DMS 273 treated with DMSO at 0.1 percent for 48 hours (cell line): Measurements from ENCODE around the gene FCN2.

Source experiments
- DNase-seq: peaks from one replicate; lab custom pipeline; 2025; lab: John Stamatoyannopoulos, UW

FCN2 gene

DNA sequence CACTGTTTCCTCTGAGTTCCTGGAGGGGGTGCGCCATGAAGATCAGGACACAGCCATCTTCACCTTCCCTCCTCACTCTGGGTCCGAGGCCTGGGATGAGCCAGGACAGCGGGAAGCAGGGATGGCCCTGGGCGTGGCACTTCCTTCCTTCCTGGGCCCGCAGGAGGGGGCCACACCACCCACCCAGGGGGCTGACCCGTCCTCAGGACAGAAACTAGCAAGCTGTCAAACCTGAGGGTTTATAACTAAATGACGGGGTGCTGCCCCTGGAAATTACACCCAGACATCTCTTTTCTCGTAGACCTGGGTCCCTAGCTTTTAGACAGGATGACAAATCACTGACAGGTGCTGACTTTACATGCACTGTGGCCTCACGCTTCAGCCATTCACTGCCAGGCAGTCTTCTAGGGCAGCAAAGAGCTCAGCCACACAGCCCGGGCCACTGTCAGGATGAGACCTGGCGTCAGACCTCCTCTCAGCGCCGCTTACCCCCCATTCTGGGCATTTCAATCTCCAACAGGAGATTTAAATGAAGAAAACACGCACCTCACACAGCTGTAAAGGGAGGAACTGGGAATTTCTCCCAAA, 8.1 kb downstream of the FCN2 start:
- DNase-seq, result no peak

DNA sequence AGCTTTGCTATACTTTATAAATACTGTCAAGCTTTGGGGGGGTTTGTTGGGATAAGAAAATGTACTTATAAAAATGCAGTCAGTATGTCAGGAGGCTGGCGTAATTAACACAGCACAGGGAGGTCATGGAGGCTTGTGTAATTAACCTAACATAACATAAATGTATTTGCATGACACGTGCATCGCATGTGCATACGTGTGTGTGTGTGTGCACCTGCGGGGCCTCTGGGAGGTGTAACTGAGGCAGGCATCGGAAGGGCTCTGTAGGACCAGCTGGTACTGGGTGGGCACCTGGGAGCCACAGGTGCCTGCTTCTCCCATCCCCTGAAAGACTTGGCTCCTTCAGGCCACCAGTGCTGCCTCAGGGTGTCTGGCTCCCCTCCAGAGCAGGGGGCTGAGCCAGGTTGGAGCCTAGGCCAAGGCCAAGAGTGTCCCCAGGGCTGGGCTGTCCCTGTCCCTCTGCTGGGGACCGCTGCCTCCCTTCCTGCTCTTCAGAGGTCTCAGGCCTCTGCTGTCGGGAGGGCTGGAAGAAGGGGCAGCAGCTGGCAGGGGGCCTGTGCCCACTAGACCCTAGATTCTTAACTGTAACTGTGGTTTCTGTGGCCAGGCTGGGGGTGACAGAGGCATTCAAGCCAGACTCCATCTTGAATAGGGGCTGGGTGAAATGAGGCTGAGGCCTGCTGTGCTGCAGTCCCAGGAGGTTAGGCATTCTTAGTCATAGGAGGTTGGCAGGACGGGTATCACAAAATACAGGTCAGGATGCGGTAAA, 9.0 kb downstream of the FCN2 start:
- no peak for DNase-seq

DNA sequence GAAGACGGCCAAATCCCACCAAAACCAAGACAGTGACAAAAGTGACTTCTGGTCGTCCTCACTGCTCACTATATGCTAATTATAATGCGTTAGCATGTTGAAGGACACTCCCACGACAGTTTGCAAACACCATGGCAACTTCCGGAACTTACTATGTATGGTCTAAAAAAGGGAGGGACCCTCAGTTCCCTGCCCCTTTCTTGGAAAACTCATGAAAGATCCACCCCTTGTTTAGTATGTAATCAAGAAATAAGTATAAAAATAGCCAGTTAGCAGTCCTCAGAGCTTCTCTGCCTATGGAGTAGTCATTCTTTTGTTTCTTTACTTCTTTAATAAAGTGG, 9.5 kb downstream of the FCN2 start:
- no peak for DNase-seq

DNA sequence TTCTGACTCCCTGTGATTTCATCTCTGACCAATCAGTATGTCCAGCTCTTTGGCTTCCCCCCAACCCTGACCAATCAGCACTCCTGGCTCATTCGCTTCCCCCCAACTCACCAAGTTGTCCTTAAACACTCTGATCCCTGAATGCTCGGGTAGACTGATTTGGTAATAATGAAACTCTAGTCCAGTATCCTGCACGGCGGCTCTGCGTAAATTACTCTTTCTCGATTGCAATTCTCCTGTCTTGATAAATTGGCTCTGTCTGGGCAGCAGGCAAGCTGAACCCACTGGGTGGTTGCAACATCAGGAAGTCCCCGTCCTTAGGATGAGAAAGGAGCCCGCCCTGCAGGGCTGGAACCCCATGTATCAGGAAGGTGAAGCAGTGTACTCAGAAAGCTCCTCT, 10.4 kb downstream of the FCN2 start:
- no peak for DNase-seq

DNA sequence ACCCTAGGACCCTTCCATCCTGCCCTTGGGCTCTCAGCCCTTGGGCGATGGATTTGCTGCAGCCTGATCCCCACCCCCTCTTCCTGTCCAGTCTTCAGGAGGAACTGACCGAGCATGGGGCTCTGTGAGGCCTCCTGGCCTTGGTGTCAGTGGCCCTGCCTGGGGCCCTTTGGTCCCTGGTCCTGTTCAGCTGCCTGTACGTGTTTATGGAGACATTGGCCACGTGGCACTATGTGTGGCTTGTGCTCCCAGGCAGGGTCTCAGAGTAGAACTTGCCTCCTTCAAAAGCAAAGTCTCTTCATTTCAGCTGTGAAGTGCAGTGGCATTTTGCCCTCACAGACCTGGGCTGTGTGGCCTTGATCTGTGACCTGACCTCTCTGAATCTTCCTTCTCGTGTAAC, 11.1 kb downstream of the FCN2 start:
- no peak for DNase-seq

DNA sequence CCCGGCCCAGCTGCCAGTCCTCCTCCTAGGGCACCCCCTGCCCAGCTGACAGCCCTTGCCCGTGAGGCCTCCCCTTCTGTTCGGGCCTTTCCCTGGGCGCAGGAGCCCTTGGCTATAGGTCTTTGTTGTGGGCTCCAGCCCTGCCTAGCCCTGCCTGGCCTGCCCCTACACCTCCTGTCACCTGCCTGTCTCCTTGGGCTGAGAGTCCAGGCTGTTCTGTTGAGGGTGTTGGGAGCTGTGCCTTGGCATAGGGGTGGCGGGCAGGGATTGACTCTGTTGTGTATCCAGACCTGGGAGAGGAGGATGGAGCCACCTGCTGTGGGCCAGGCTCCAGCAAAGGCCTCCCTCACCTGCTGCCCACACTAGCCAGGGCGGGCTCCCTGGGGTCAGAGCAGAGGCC, 11.6 kb downstream of the FCN2 start:
- peak; percentile 70 for DNase-seq

DNA sequence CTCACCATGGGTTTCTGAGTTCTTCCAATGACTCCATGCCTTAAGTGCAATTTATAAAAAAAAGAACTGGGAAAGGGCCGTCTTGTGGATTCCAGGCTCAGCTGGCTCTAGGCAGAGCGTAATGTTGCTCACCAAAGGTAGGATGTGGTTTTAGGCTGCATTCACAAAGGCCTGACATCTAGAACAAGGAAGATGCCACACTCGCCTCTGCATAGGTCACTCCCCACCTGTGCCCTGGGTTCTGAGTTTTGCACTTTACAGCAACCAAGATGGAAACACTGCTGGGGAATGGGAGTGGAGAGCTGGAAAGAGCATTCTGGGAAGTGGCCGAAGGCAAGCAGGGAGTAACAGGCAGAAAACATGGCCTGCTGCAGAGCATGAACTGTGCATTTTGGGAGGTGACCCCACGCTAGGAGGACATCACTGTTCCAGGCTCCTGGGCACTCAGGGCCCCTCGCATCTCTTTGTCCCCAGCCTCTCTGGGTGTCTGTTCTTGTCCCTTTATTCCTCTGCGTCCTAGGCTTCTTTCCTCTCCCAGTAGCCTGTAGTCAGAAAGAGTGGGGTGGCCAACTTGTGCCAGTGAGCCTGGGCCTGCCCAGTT, 12.3 kb downstream of the FCN2 start:
- DNase-seq, result no peak

DNA sequence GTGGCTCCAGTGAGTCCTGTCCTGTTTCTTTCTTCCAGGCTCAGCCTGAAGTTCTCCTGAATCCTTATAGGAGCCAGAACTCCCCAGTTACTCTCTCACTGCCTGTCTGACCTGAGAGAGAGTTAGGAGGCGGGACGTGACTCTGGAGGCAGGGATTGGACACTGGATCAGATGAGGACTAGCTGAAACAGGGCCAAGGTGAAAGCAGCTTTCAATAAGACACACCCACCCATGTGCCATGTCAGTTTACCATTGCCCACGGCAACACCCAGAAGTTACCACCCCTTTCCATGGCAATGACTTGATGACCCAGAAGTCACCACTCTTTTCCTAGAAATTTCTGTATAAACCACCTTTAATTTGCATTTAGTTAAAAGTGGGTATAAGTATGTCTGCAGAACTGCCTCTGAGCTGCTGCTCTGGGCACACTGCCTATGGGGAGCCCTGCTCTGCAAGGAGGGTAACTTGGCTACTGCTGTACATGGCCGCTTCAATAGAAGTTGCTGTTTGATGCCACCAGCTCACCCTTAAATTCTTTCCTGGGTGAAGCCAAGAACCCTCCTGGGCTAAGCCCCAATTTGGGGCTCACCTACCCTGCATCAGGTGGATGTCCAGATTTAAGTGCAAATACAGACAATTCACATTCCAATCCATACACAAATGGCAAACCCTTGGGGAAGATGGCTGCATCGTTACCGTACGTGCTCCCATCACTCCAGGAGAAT, 13.7 kb downstream of the FCN2 start:
- no peak for DNase-seq

DNA sequence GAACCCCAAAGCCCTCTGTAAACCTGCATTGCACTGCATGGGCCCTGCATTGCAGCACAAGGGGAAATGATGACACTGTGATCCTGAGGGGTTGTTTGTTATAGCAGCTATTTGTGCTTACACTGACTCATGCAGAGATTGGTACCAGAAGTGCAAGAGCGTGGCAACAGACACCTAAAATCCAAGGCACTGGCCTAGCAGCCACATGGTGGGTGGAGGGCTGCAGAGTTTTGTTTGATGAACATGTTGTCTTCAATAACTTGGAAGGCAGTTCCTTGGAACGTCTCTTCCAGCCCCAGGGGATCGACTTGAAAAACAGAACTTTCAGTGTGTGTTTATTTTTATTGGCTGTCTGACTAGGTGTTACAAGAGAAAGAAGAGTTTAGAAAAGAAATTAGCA, 14.5 kb downstream of the FCN2 start:
- DNase-seq, result no peak

DNA sequence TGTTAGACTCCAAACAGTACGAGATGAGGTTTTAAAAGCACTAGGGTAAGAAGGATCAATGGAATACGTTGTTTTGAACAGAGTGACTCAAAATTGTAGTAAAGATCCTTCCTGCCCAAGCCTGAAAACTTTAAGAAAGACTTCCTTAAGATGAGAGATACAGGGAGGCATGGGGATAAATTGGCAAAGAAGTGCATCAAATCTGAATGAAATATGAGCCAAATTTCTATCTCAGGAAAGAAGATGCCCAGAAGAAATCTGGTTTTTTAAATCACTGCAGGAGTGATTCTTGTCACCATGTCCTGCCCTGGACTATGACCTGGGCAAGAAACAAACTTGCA, 14.9 kb downstream of the FCN2 start:
- DNase-seq, result no peak

DNA sequence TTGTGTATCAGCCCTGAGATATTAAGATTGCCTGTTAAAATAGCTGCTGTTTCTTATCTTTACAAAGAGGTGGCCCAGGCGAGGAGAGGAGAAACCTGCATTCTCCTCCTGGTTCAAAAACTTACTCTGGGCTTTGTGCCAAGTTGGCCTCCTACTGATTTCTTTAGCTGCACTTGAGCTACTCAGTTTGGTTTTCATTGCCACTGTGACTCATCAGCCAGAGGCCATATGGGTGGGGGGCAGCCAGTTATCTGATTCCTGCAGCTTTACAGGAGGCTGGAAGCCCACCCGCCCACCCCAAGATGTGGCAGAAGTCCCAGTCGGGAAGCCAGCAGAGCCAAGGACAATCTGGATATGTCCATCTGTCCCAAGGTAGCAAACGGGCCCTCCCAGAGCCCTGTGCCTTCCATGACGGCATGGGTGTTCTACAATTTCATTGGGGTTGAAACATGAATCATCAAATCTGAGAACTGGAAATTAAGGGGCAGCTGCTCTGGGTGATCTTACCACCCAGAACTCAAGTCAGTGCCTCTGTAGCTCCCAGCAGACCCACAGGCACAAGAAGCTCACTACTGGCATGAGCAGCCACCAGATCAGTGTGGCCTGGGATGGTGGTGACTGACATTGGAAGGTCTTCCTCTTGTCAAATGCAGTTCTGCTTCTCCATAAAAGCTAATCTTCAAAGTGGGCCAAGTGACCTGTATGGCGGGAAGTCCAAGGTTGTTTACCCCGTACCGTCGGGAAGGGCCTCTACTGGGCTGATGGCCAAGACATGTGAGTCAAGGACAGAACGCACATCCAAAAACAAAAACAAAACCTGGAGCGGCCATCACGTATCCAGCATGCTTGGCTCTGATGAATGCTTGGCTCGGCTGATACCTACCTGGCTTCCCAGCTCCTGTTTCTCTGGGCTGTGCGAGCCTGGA, 15.6 kb downstream of the FCN2 start:
- peak; percentile 99 for DNase-seq

DNA sequence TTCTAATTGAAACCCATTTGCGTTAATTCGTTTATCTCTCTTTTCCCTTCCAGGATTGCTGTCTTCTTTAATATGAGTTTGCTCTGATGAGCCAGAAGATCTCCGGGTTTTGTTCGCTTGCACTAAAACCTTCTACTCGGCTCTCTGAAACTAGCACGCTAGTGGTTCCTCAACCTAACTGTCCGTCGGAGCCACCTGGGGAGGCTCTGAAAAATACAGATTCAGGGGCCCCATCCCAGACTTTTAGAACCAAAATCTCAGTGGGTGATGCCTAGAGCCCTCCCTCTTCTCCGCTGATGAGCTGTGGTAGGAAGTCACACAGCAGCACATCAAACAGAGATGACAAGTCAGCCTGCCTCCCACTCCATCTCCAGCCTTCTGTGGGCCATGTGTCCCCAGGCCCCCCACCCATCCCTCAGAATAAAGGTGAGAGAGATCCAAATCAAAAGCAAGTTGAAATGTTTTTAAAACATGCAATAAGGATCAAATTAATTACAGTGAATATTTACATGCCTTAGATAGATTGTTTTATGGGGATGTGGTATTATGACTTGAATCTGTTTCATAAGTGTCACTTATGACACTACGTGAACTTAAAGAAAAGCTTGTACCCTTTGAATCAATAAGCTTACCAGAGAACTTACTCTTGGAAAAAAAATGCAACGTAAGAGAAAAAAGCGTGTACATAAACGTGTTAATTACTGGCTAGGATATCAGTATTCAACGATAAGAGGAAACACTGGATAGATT, 16.4 kb downstream of the FCN2 start:
- DNase-seq, result peak; percentile 75

DNA sequence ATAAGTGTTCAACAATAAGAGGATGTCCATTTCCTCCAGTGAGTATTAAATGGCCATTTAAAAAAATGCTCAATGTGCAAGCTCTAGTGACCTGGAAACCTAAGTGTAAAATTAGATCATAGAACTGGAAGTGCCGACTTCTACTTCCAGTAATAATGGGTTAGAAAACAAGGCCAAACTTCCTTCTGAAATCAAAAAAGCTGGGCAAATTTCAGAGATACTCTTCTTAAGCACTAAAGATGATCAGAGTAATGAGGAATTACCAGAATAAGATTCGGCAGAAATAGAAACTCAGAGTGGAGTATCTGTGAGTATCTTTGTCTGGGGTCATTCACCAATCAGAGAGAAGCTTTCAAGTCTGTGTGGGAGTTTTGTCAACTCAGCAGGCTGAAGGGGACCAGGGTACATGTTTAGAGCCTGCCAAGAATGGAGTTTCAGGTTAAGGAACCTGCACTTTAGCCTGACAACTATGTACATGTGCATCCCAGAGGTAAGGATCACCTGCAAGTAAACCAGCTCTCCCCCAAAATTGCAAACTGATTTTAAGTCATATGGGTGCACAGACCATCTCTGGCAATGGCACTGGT, 17.1 kb downstream of the FCN2 start:
- DNase-seq, result no peak

DNA sequence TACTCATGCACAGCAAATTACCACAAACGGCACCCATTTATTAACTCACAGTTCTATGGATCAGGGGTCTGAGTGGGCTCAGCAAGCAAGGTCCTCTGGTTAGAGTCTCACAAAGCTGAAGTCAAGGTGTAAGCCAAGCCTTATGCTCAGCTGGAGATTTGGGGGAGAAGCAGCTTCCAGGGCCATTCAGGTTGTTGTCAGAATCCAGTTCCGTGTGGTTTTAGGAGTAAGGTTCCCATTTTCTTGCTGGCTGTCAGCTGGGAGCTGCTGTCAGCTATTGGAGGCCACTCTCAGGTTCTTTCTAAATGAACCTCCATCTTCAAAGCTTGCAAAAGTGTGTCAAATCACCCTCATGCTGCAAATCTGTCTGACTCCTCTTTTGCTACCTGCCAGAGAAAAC, 17.7 kb downstream of the FCN2 start:
- DNase-seq, result no peak

DNA sequence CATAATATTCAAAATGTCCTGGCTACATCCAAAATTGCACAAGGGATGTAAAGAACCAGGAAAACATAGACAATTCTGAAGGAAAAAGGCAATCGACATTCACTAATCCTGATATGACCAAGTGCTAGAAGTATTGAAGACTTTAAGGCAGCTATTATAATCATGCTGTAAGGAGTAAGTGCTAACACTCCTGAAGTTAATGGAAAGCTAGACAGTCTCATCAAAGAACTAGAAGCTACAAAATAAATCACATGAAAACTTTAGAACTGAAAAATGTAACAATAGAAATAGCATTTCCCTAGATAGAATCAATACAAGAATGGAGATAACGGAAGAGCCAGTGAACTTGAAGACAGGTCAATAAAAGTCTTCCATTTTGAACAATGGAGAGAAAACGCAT, 18.6 kb downstream of the FCN2 start:
- DNase-seq, result no peak

DNA sequence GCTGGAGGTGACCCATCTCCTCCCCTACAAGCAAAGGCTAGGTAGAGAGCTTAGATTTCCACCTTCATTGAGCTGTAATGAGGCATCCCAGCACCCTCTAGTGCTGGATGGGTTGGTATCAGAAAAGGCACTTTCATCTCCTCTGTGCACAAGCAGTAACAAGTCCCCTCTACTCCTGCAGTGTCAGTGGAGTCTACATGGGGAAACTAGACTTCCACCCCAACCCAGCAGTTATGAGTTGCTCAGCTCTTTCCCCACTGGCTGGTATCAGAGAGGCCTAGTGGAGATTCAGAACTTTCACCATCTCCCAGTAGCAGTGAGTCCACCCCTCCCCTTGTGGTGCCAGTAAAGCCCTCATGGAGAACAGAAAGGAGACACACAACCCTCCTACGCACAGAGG, 19.2 kb downstream of the FCN2 start:
- DNase-seq, result no peak

DNA sequence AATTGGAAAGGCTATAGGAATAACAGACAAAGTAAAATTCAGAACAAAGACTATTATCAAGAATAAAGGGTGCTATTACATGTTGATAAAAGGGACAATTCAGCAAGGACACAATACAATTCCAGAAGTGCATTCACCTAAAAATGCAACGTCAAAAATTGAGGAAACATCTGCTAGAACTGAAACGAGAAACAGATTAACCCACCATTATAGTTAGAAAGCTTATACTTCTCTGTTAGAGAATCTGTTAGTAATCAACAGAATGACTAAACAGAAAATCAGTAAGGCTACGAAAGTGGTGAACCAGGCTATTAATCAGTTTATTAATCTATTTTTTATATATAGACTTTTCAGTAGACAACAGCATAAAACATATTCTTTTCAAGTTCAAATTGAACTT, 22.3 kb downstream of the FCN2 start:
- no peak for DNase-seq

DNA sequence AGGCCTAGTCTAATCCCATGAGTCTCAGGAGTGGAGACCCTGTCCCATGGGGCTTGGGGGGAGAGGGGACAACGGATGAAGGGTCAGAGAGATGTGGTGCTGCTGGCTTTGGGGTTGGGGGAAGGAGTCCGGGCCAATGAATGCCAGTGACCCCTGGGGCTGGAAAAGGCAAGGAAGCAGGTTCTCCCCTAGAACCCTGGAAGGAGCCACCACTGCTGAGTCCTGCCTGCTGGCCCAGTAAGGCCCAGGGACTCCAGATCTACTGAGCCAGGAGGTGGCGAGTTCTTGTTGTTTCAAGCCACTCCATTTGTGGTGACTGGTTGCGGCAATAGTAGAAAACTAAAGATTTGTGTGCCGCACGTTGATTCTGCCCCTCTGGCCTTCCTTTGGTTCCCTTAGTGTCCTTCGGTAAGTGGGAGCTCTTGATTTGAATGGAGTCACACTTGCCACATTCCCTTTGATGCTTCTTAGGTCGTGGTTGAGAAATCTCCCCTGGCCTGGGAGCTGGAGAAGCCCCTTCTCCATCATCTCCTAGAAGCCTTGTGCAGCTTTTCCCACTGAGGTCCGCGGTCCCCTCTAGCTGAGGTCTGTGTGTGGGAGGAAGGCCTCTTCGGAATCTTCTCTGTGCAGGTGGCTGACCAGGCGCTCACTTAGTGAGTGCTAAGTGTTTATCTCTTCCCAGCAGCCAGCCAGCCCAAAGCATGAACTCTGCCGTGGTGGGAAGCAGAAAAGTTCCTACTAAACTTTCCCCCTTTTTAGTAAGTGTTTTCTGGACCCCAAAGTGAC, 28.1 kb downstream of the FCN2 start:
- DNase-seq, result no peak

DNA sequence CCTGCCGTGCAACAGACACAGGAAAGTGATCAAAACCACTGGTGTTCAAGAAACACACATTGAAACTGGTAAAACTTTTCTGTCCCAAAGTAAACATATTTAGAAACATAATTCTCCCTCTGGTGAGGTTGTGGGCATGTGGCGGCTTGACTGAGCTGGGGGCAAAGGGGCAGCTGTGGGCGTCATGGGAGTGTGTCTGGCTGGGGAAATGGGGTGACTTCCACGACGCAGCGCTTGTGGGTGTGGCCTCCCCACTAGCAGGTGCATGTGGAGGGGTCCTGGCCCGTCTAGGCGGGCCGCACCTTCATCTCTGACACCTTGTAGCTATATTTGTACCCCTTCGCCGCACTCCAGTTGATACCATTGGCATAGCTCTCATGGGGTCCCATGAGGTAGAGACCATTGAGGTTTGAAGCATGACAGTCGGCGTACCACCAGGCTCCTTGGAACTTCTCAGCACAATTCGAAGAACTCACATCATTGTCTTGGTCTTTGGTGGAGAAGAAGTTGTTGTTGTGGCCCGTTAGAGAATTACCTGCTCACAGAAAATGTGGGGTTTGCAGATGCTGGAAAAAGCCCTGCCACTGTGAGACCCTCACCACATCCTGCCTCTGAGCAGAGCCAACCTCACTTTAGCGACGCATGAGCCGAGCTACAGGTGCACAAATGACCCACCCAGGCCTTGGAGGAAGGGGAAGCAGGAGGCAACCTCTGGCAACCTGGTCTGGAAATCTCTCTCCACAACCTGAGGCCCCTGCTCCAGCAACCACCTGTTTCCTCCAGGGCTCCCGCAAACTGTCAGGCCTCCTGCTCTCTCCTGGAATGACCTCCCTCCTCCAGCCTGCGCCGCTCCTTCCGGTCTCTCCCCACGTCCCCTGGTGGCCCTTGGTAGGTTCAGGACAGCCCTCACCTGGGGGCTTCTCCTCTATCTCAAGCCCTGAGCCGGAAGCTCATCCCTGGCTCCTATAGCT, 29.2 kb downstream of the FCN2 start:
- no peak for DNase-seq
